ENCODE results near the gene PTPRB. TPM values are rescaled to one million over a fixed set of nuclear protein-coding genes. Genes with fewer than 3 reads are reported as not detected.

PTPRB gene
- total and polyA plus RNA-seq, 2 donors from 2014 or later, result 13.5 to 71.6 TPM

- Histone ChIP-seq H3K4me3 (ENCODE audit: low read length in 3 of 3) (no peak overlapping the region), H3K27me3 (ENCODE audit: control insufficient read depth, insufficient read depth, low read length) (no peaks in the 10 kb centered on the region), H3K36me3 (ENCODE audit: control insufficient read depth in 2 of 3, insufficient read depth in 3 of 3, low read length in 3 of 3) (no peaks in the 10 kb centered on the region), H3K9me3 (ENCODE audit: control insufficient read depth in 2 of 3, insufficient read depth in 1 of 3, low read length in 3 of 3) (no peaks in the 10 kb centered on the region), H3K27ac (ENCODE audit: low read depth in 2 of 2, low read length in 2 of 2) (no peak overlapping the region), H3K9ac (ENCODE audit: low read length in 3 of 3) (no peak overlapping the region), H3K4me1 (ENCODE audit: control insufficient read depth in 2 of 3, insufficient read depth in 2 of 3, low read depth in 1 of 3, low read length in 3 of 3) (no peaks in the 10 kb centered on the region)
- TF ChIP-seq, protein P1, sequence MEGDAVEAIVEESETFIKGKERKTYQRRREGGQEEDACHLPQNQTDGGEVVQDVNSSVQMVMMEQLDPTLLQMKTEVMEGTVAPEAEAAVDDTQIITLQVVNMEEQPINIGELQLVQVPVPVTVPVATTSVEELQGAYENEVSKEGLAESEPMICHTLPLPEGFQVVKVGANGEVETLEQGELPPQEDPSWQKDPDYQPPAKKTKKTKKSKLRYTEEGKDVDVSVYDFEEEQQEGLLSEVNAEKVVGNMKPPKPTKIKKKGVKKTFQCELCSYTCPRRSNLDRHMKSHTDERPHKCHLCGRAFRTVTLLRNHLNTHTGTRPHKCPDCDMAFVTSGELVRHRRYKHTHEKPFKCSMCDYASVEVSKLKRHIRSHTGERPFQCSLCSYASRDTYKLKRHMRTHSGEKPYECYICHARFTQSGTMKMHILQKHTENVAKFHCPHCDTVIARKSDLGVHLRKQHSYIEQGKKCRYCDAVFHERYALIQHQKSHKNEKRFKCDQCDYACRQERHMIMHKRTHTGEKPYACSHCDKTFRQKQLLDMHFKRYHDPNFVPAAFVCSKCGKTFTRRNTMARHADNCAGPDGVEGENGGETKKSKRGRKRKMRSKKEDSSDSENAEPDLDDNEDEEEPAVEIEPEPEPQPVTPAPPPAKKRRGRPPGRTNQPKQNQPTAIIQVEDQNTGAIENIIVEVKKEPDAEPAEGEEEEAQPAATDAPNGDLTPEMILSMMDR (IDR thresholded peaks at IDR 0.05; ENCODE audit: borderline replicate concordance, extremely low read depth, insufficient read depth), result no peak
- intact Hi-C loops (cut with DNase I), result no loop called here
- FAIRE-seq (no peak), DNase-seq (no peak)
Observed at GRCh38 chr12:70583251-70583650, 54.0 kb downstream of the PTPRB start.

DNA sequence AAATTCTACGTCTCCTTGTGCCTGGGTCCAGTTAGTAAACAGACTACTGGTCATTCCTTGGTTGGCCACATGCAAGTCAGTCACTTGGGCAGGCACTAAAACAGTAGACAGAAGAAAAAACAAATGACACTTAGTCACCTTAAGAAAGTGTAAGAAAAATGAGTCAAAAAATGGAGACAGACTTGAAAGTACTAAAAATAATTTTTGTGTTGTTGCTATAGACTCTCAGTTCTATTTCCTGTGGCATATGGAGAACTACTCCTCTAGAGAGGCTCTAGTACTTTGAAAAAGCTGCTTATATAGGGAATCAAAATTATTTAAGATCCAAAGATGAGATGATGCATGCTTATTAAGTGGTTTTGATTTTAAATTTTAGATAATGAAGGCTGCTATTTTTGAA is 56.0 kb downstream of the PTPRB start:
- no peak for FAIRE-seq
- no peak overlapping the region for H3K27ac ChIP-seq (ENCODE audit: low read depth in 2 of 2, low read length in 2 of 2)
- H3K27me3 ChIP-seq (ENCODE audit: control insufficient read depth, insufficient read depth, low read length), result no peaks in the 10 kb centered on the region
- no peak for DNase-seq
- H3K9ac ChIP-seq (ENCODE audit: low read length in 3 of 3), result no peak overlapping the region
- H3K36me3 ChIP-seq (ENCODE audit: control insufficient read depth in 2 of 3, insufficient read depth in 3 of 3, low read length in 3 of 3), result no peaks in the 10 kb centered on the region
- TF ChIP-seq, protein P1 (IDR thresholded peaks at IDR 0.05; ENCODE audit: borderline replicate concordance, extremely low read depth, insufficient read depth), result no peak
- H3K9me3 ChIP-seq (ENCODE audit: control insufficient read depth in 2 of 3, insufficient read depth in 1 of 3, low read length in 3 of 3), result no peaks in the 10 kb centered on the region
- H3K4me3 ChIP-seq (ENCODE audit: low read length in 3 of 3), result no peak overlapping the region
- H3K4me1 ChIP-seq (ENCODE audit: control insufficient read depth in 2 of 3, insufficient read depth in 2 of 3, low read depth in 1 of 3, low read length in 3 of 3), result no peaks in the 10 kb centered on the region
- intact Hi-C loops (cut with DNase I), result no loop called here

- FAIRE-seq, result no peak
- TF ChIP-seq, protein P1 (IDR thresholded peaks at IDR 0.05; ENCODE audit: borderline replicate concordance, extremely low read depth, insufficient read depth), result no peak
- DNase-seq, result no peak
- H3K4me3 ChIP-seq (ENCODE audit: low read length in 3 of 3), result no peak overlapping the region
- H3K27me3 ChIP-seq (ENCODE audit: control insufficient read depth, insufficient read depth, low read length), result no peaks in the 10 kb centered on the region
- intact Hi-C loops (cut with DNase I), result loop anchor here (10.0 kb wide), 1 partner anchor 682 kb away; no protein-coding TSS in a partner anchor
- no peaks in the 10 kb centered on the region for H3K36me3 ChIP-seq (ENCODE audit: control insufficient read depth in 2 of 3, insufficient read depth in 3 of 3, low read length in 3 of 3)
- no peaks in the 10 kb centered on the region for H3K4me1 ChIP-seq (ENCODE audit: control insufficient read depth in 2 of 3, insufficient read depth in 2 of 3, low read depth in 1 of 3, low read length in 3 of 3)
- no peak overlapping the region for H3K9ac ChIP-seq (ENCODE audit: low read length in 3 of 3)
- H3K9me3 ChIP-seq (ENCODE audit: control insufficient read depth in 2 of 3, insufficient read depth in 1 of 3, low read length in 3 of 3), result no peaks in the 10 kb centered on the region
- H3K27ac ChIP-seq (ENCODE audit: low read depth in 2 of 2, low read length in 2 of 2), result no peak overlapping the region
Observed at GRCh38 chr12:70577283-70577634, 60.0 kb downstream of the PTPRB start.

Measured in kidney (tissue), 14 donors.